Activated CD8-positive, alpha-beta memory T cell treated with anti-CD3 and anti-CD28 coated beads, Interleukin-2, amount 50 U/mL, for 1 hour (primary cell): Measurements from ENCODE around the gene NPIPA7.
"Not testable (repeated sequence)": the region's sequence is repeated elsewhere in the genome, so short reads cannot be mapped to it uniquely, and the experiment has no call there.

Source experiments
- DNase-seq: peaks from one replicate; pipeline ENCODE4 v3.0.0-alpha.2; 2020; ENCODE audit errors: extremely low read depth

The NPIPA7 gene

DNA sequence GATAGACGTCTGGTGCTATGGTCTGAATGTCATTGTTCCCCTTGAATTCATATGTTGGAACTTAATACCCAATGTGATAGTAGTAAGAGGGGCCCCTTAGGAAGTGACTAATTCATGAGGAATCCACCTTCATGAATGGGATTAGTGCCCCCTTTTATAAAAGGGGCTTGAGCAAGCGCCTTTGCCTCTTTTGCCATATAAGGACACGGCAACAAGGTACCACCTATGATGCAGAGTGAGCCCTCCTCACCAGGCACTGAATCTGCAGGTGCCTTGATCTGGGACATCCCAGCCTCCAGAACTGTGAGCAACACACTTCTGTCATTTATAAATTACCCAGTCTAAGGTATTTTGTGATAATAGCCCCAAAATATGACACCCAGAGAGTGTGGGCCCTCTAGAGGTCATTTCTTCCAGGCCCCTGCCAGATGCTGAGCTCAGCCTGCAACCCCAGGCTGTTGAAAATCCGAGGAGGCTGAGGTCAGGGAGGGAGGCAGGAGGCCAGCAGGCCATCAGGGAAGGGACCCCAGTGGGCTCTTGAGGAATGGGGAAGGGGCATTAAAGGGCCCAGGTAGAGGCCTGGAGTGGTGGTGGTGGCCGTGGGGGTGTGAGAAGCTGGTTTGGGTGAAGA, 39.1 kb downstream of the NPIPA7 start:
- not testable (repeated sequence) for DNase-seq

- not testable (repeated sequence) for DNase-seq
Observed at GRCh38 chr16:16420515-16420914, 41.6 kb downstream of the NPIPA7 start.

DNA sequence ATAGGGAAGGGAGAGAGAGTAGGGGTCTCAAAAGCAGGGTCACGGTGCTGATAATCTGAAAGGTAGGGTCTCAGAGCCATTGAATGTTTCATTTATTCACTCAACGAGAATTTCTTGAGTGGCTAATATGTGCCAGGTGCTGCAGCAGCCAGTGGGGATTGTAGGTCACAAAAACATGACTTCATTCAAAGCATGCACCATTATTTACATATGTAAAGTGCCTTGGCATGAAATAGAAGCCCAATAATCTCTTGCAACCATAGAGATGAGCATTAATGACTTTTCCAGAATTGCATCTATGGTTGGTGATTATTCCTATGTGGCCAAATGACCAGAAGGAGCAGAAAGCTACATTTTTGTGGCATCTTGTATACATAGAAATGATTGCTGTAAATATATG, 46.2 kb downstream of the NPIPA7 start:
- DNase-seq: not testable (repeated sequence)

DNA sequence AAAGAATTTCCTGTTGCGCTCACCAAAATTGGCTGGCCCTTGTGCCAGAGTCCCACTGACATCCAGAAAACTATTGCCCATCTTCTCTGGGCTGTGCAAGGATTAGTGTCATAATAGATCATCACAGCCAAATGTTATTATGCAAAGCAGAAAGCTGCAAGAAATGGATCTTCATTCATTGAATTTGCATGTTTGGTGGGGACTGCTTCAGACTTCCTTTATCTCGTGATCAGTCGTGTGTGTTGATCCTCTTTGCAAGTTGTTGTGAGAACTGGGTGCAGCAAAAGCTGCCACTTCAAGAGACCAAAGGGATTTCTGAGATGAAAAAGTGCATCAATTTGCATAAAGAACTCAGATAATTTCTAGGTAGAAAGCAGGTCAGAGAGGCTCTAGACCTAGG, 52.2 kb downstream of the NPIPA7 start:
- DNase-seq: not testable (repeated sequence)

GRCh38 chr16:16434711-16435110, 55.8 kb downstream of the NPIPA7 start:
- not testable (repeated sequence) for DNase-seq

DNA sequence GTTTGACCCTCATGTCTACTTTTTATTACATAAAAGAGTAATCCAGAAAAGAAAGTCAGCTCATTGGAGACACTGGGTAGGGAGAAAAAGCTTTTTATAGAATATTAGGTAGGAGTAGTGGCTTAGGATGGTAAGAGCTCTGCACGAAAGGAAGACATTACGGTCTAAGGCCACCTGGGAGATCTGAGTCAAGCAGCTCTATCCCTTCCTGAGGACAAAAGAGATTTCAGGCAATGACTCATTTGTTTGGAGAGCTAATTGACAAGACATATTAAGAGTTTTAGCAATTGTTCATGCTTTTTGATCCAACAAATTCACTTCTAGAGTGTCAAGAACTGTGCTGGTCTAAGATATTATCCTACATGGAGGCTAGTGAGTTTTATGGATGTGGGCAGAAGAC, 62.5 kb downstream of the NPIPA7 start:
- DNase-seq: not testable (repeated sequence)
